Measurements from ENCODE around the gene LRRC8E.

Gene LRRC8E

GRCh38 chr19:7868326-7868670 is 20.0 kb upstream of the LRRC8E start:
- no peak for DNase-seq (ENCODE audit: low read depth, low spot score)

DNA sequence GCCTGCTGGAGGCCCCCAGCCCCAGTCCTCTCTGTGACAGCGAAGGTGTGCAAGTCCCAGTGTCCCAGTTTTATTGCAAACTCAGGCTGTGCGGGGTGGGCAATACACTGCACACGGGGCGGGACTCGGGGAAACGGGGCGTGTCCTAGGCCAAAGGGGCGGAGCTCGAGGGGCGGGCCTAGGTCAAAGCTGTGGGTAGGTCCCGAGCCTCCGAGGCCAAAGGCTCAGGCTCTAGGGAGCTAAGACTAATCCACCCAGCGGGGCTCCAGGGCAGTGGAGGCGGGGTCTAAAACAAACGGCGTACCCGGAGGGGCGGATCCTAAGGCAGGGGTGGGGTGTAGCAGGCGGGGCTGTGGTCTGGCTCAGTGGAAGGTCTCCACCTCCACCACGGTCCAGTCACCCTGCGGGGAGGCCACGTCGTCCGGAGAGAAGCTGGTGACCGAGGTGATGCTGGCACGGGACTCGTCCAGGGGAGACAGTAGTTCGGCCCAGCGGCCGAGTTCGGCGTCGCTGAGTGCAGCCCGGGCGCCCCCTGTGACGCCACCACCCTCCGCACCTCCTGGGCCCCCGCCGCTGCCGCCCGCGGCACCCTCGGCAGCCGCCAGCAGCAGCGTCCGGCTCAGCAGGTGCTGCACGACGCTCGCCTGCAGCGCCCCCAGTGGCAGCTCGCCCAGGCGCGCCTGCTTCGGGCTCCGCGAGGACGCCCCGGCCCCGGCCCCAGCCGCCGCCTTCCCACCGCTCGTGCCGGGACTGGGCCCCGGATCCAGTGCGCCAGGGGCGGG is 19.4 kb upstream of the LRRC8E start:
- peak; percentile 52 for DNase-seq (ENCODE audit: low read depth, low spot score)

GRCh38 chr19:7869453-7869909 is 18.8 kb upstream of the LRRC8E start:
- DNase-seq (ENCODE audit: low read depth, low spot score), result peak; percentile 47

DNA sequence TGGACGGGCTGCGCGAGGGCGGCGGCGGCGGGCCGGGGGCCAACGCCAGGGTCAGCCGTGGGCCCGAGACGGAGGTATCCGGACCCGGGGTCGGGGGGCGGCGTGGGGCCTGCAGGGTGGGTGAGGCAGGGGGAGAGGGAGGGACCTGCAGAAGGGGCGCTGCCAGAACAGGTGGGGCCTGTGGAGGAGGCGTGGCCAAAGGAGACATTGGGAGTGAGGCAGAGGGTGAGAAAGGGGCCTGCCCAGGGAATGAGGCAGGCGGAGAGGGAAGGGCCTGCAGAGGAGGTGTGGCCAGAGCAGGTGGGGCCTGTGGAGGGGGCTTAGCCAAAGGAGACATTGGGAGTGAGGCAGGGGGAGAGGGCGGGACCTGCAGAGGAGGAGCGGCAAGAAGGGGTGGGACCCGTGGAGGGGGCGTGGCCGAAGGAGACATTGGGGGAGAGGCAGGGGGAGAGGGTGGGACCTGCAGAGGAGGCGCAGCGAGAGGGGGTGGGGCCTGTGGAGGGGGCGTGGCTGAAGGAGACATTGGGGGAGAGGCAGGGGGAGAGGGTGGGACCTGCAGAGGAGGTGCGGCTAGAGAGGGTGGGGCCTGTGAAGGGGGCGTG is 18.3 kb upstream of the LRRC8E start:
- DNase-seq (ENCODE audit: low read depth, low spot score), result peak; percentile 14

DNA sequence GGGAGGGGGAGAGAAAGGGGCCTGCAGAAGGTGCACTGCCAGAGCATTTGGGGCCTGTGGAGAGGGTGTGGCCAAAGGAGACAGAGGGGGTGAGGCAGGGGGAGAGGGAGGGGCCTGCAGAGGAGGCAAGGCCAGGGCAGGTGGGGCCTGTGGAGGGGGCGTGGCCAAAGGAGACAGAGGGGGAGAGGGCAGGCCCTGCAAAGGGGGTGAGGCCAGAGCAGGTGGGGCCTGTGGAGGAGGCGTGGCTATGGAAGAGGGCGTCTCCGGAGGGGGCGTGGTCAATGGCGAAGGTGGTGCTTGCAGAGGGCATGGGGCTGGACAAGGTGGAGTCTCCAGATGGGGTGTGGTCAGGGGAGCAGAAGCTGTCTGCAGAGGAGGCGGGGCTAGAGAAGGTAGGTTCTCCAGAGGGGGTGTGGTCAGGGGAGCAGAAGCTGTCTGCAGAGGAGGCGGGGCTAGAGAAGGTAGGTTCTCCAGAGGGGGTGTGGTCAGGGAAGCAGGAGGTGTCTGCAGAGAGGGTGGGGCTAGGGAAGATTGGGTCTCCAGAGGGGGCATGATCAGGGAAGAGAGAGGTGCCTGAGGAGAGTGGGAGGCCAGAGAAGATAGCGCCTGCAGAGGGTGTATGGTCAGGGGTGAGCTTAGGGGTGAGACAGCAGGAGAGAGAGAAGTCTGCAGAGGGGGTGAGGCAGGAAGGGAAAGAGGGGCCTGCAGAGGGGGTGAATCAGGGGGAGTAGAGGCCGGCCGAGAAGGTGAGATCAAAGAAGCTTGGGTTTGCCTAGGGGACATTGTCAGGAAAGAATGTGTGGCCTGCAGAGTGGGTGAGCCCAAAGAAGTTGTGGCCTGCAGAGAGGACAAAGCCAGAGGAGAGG is 17.5 kb upstream of the LRRC8E start:
- DNase-seq (ENCODE audit: low read depth, low spot score), result no peak

- DNase-seq (ENCODE audit: low read depth, low spot score), result peak; percentile 64
Observed at GRCh38 chr19:7871437-7872305, 16.6 kb upstream of the LRRC8E start.

GRCh38 chr19:7872306-7873204 is 15.8 kb upstream of the LRRC8E start:
- DNase-seq (ENCODE audit: low read depth, low spot score), result no peak

GRCh38 chr19:7873304-7874075 is 14.8 kb upstream of the LRRC8E start:
- DNase-seq (ENCODE audit: low read depth, low spot score), result no peak

- no peak for DNase-seq (ENCODE audit: low read depth, low spot score)
Observed at GRCh38 chr19:7874076-7874896, 14.0 kb upstream of the LRRC8E start, which contains the start of gene PRR36. Gene PRR36 (minus strand): TSS chr19:7874390. CDS start chr19:7873689, 701 bp downstream.

GRCh38 chr19:7874897-7875273 is 13.4 kb upstream of the LRRC8E start:
- no peak for DNase-seq (ENCODE audit: low read depth, low spot score)

GRCh38 chr19:7877249-7877836 is 11.0 kb upstream of the LRRC8E start:
- no peak for DNase-seq (ENCODE audit: low read depth, low spot score)

- DNase-seq (ENCODE audit: low read depth, low spot score), result no peak
Observed at GRCh38 chr19:7879111-7879807, 9.1 kb upstream of the LRRC8E start.

GRCh38 chr19:7879836-7880235 is 8.5 kb upstream of the LRRC8E start:
- no peak for DNase-seq (ENCODE audit: low read depth, low spot score)

DNA sequence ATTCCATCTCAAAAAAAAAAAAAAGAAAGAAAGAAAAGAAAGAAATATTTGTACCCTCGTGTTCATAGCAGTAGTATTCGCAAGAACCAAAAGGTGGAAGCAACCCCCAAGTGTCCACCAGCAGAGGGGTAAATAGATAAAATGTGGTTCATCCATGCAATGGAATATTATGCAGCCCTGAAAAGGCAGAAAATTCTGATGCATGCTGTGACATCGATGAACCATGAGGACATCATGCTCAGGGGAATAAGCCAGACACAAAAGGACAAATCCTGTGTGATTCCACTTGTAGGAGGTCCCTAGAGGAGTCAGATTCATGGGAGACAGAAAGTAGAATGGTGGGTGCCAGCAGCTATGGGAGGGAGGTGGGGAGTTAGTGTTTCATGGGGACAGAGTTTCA is 6.4 kb upstream of the LRRC8E start:
- DNase-seq (ENCODE audit: low read depth, low spot score), result no peak

DNA sequence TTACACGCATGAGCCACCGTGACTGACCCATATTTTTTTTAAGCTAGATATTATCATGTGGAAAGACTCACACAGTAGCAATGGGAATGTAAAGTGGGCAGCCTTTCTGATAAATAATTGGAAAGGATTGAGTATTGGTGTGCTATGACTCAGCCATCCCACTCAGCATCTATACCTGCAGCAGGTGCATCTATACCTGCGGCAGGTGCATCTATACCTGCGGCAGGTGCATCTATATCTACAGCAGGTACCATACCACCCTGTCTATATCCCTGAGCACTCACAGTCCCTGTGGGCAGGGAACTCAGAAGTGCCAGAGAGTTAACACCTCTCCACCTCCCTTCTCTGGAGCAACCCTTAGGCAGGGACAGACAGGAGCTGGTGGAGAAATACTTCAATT is 5.2 kb upstream of the LRRC8E start:
- DNase-seq (ENCODE audit: low read depth, low spot score), result no peak

DNA sequence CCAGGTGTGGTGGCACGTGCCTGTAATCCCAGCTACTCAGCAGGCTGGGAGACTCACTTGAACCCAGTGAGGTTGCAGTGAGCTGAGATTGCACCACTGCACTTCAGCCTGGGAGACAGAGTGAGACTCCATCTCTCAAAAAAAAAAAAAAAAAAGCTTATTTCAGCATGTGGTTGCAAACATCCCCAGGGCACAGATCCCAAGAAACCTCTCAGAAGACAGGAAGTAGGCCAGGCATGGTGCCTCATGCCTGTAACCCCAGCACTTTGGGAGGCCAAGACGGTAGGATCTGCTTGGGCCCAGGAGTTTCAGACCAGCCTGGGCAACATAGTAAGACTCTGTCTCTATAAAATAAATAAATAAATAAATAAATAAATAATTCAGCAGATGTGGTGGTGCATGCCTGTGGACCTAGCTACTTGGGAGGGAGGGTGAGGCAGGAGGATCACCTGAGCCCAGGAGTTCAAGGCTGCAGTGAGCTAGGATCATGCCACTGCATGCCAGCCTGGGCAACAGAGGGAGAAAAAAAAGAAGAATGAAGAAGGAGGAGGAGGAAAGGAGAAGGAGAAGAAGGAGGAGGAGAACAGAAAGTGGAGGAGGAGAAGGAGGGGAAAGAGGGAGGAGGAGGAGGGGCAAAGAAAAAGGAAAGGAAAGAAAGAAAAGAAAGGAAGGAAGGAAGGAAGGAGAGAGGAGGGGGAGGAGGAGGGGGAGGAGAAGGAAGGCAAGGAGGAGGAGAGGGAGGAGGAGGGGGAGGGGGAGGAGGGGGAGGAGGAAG is 4.3 kb upstream of the LRRC8E start:
- DNase-seq (ENCODE audit: low read depth, low spot score), result no peak

GRCh38 chr19:7885818-7886217 is 2.5 kb upstream of the LRRC8E start:
- DNase-seq (ENCODE audit: low read depth, low spot score), result no peak
